Measurements from ENCODE around the gene PIP4K2A. TPM values are rescaled to one million over a fixed set of nuclear protein-coding genes. Genes with fewer than 3 reads are reported as not detected.
A peak's percentile ranks its signal among the peaks of the same experiment; 100 is the strongest.

PIP4K2A gene
- polyA plus RNA-seq, 4 donors = 4.5 to 11.3 (median 9.0) TPM

GRCh38 chr10:22677333-22677732 is 37.0 kb downstream of the PIP4K2A start:
- no peaks in the 10 kb centered on the region for H3K36me3 ChIP-seq (ENCODE audit: control insufficient read depth in 3 of 3, insufficient read depth in 2 of 3, low read depth in 1 of 3, low read length in 3 of 3)
- DNase-seq (no peak), FAIRE-seq (no peak)
- no peaks in the 10 kb centered on the region for H3K9me3 ChIP-seq (ENCODE audit: control insufficient read depth in 2 of 2, insufficient read depth in 1 of 2, low read depth in 1 of 2, low read length in 1 of 2)
- no peak overlapping the region for H3K27ac ChIP-seq (ENCODE audit: low read depth in 1 of 3, low read length in 2 of 3)
- H3K4me1 ChIP-seq (ENCODE audit: control insufficient read depth in 3 of 3, insufficient read depth in 2 of 3, low read depth in 1 of 3, low read length in 2 of 3) = peaks cover 0 to 6% (median 2%) of the 10 kb centered on the region in 3 donors
- WGBS, 3 donors = 86 to 93% (median 87%) methylated on average over 5 of the region's 5 CpGs
- H3K27me3 ChIP-seq (ENCODE audit: control insufficient read depth in 3 of 3, insufficient read depth in 3 of 3, low read length in 3 of 3) = no peaks in the 10 kb centered on the region
- H3K4me3 ChIP-seq (ENCODE audit: low read depth in 1 of 3, low read length in 3 of 3) = no peak overlapping the region

- DNase-seq (no peak), FAIRE-seq (no peak)
- Histone ChIP-seq H3K27me3 (ENCODE audit: control insufficient read depth in 3 of 3, insufficient read depth in 3 of 3, low read length in 3 of 3) (no peaks in the 10 kb centered on the region), H3K4me1 (ENCODE audit: control insufficient read depth in 3 of 3, insufficient read depth in 2 of 3, low read depth in 1 of 3, low read length in 2 of 3) (peaks cover 0 to 6% (median 2%) of the 10 kb centered on the region in 3 donors), H3K36me3 (ENCODE audit: control insufficient read depth in 3 of 3, insufficient read depth in 2 of 3, low read depth in 1 of 3, low read length in 3 of 3) (no peaks in the 10 kb centered on the region), H3K27ac (ENCODE audit: low read depth in 1 of 3, low read length in 2 of 3) (no peak overlapping the region), H3K4me3 (ENCODE audit: low read depth in 1 of 3, low read length in 3 of 3) (no peak overlapping the region), H3K9me3 (ENCODE audit: control insufficient read depth in 2 of 2, insufficient read depth in 1 of 2, low read depth in 1 of 2, low read length in 1 of 2) (no peaks in the 10 kb centered on the region)
- 89 to 100% (median 94%) methylated on average over 1 of the region's 1 CpG for WGBS, 3 donors
Measured at GRCh38 chr10:22676435-22676834, 37.9 kb downstream of the PIP4K2A start.

- DNase-seq = no peak
- 67 to 79% (median 77%) methylated on average over 3 of the region's 3 CpGs for whole genome bisulfite sequencing, 3 donors
- no peak overlapping the region for H3K27ac ChIP-seq (ENCODE audit: low read depth in 1 of 3, low read length in 2 of 3)
- FAIRE-seq = no peak
- H3K27me3 ChIP-seq (ENCODE audit: control insufficient read depth in 3 of 3, insufficient read depth in 3 of 3, low read length in 3 of 3) = no peaks in the 10 kb centered on the region
- H3K9me3 ChIP-seq (ENCODE audit: control insufficient read depth in 2 of 2, insufficient read depth in 1 of 2, low read depth in 1 of 2, low read length in 1 of 2) = no peaks in the 10 kb centered on the region
- H3K4me1 ChIP-seq (ENCODE audit: control insufficient read depth in 3 of 3, insufficient read depth in 2 of 3, low read depth in 1 of 3, low read length in 2 of 3) = peaks cover 0 to 9% (median 3%) of the 10 kb centered on the region in 3 donors
- H3K4me3 ChIP-seq (ENCODE audit: low read depth in 1 of 3, low read length in 3 of 3) = no peak overlapping the region
- H3K36me3 ChIP-seq (ENCODE audit: control insufficient read depth in 3 of 3, insufficient read depth in 2 of 3, low read depth in 1 of 3, low read length in 3 of 3) = no peaks in the 10 kb centered on the region
Measured at GRCh38 chr10:22674573-22674930, 39.8 kb downstream of the PIP4K2A start.

GRCh38 chr10:22673785-22674572 is 40.4 kb downstream of the PIP4K2A start:
- H3K4me1 ChIP-seq (ENCODE audit: control insufficient read depth in 3 of 3, insufficient read depth in 2 of 3, low read depth in 1 of 3, low read length in 2 of 3) = peaks cover 0 to 9% (median 5%) of the 10 kb centered on the region in 3 donors
- DNase-seq = no peak
- WGBS, 3 donors = 86 to 93% (median 90%) methylated on average over 2 of the region's 2 CpGs
- H3K36me3 ChIP-seq (ENCODE audit: control insufficient read depth in 3 of 3, insufficient read depth in 2 of 3, low read depth in 1 of 3, low read length in 3 of 3) = no peaks in the 10 kb centered on the region
- no peak for FAIRE-seq
- H3K27me3 ChIP-seq (ENCODE audit: control insufficient read depth in 3 of 3, insufficient read depth in 3 of 3, low read length in 3 of 3) = no peaks in the 10 kb centered on the region
- H3K27ac ChIP-seq (ENCODE audit: low read depth in 1 of 3, low read length in 2 of 3) = no peak overlapping the region
- H3K4me3 ChIP-seq (ENCODE audit: low read depth in 1 of 3, low read length in 3 of 3) = no peak overlapping the region
- no peaks in the 10 kb centered on the region for H3K9me3 ChIP-seq (ENCODE audit: control insufficient read depth in 2 of 2, insufficient read depth in 1 of 2, low read depth in 1 of 2, low read length in 1 of 2)

- H3K4me1 ChIP-seq (ENCODE audit: control insufficient read depth in 3 of 3, insufficient read depth in 2 of 3, low read depth in 1 of 3, low read length in 2 of 3) = peaks cover 0 to 9% (median 5%) of the 10 kb centered on the region in 3 donors
- FAIRE-seq (no peak), DNase-seq (no peak)
- H3K27ac ChIP-seq (ENCODE audit: low read depth in 1 of 3, low read length in 2 of 3) = no peak overlapping the region
- WGBS, 3 donors = 91 to 98% (median 98%) methylated on average over 1 of the region's 1 CpG
- no peaks in the 10 kb centered on the region for H3K27me3 ChIP-seq (ENCODE audit: control insufficient read depth in 3 of 3, insufficient read depth in 3 of 3, low read length in 3 of 3)
- no peak overlapping the region for H3K4me3 ChIP-seq (ENCODE audit: low read depth in 1 of 3, low read length in 3 of 3)
- no peaks in the 10 kb centered on the region for H3K9me3 ChIP-seq (ENCODE audit: control insufficient read depth in 2 of 2, insufficient read depth in 1 of 2, low read depth in 1 of 2, low read length in 1 of 2)
- H3K36me3 ChIP-seq (ENCODE audit: control insufficient read depth in 3 of 3, insufficient read depth in 2 of 3, low read depth in 1 of 3, low read length in 3 of 3) = no peaks in the 10 kb centered on the region
Measured at GRCh38 chr10:22673091-22673392, 41.3 kb downstream of the PIP4K2A start.

GRCh38 chr10:22672319-22673090 is 41.9 kb downstream of the PIP4K2A start:
- FAIRE-seq (no peak), DNase-seq (no peak)
- no peaks in the 10 kb centered on the region for H3K9me3 ChIP-seq (ENCODE audit: control insufficient read depth in 2 of 2, insufficient read depth in 1 of 2, low read depth in 1 of 2, low read length in 1 of 2)
- H3K27me3 ChIP-seq (ENCODE audit: control insufficient read depth in 3 of 3, insufficient read depth in 3 of 3, low read length in 3 of 3) = no peaks in the 10 kb centered on the region
- no peak overlapping the region for H3K4me3 ChIP-seq (ENCODE audit: low read depth in 1 of 3, low read length in 3 of 3)
- no peak overlapping the region for H3K27ac ChIP-seq (ENCODE audit: low read depth in 1 of 3, low read length in 2 of 3)
- peaks cover 0 to 9% (median 5%) of the 10 kb centered on the region in 3 donors for H3K4me1 ChIP-seq (ENCODE audit: control insufficient read depth in 3 of 3, insufficient read depth in 2 of 3, low read depth in 1 of 3, low read length in 2 of 3)
- 63 to 73% (median 63%) methylated on average over 7 of the region's 7 CpGs for WGBS, 3 donors
- H3K36me3 ChIP-seq (ENCODE audit: control insufficient read depth in 3 of 3, insufficient read depth in 2 of 3, low read depth in 1 of 3, low read length in 3 of 3) = no peaks in the 10 kb centered on the region

GRCh38 chr10:22670788-22671187 is 43.6 kb downstream of the PIP4K2A start:
- no peak overlapping the region for H3K4me3 ChIP-seq (ENCODE audit: low read depth in 1 of 3, low read length in 3 of 3)
- DNase-seq = no peak
- H3K36me3 ChIP-seq (ENCODE audit: control insufficient read depth in 3 of 3, insufficient read depth in 2 of 3, low read depth in 1 of 3, low read length in 3 of 3) = no peaks in the 10 kb centered on the region
- H3K27ac ChIP-seq (ENCODE audit: low read depth in 1 of 3, low read length in 2 of 3) = no peak overlapping the region
- FAIRE-seq = no peak
- H3K4me1 ChIP-seq (ENCODE audit: control insufficient read depth in 3 of 3, insufficient read depth in 2 of 3, low read depth in 1 of 3, low read length in 2 of 3) = peaks cover 3 to 10% (median 3%) of the 10 kb centered on the region in 3 donors
- no peaks in the 10 kb centered on the region for H3K9me3 ChIP-seq (ENCODE audit: control insufficient read depth in 2 of 2, insufficient read depth in 1 of 2, low read depth in 1 of 2, low read length in 1 of 2)
- WGBS, 3 donors = 84 to 96% (median 91%) methylated on average over 5 of the region's 5 CpGs
- no peaks in the 10 kb centered on the region for H3K27me3 ChIP-seq (ENCODE audit: control insufficient read depth in 3 of 3, insufficient read depth in 3 of 3, low read length in 3 of 3)

- Histone ChIP-seq H3K4me1 (ENCODE audit: control insufficient read depth in 3 of 3, insufficient read depth in 2 of 3, low read depth in 1 of 3, low read length in 2 of 3) (peaks cover 3 to 9% (median 3%) of the 10 kb centered on the region in 3 donors), H3K4me3 (ENCODE audit: low read depth in 1 of 3, low read length in 3 of 3) (no peak overlapping the region), H3K9me3 (ENCODE audit: control insufficient read depth in 2 of 2, insufficient read depth in 1 of 2, low read depth in 1 of 2, low read length in 1 of 2) (no peaks in the 10 kb centered on the region), H3K27ac (ENCODE audit: low read depth in 1 of 3, low read length in 2 of 3) (peak overlapping the region in 1 of 3 donors; percentile 20), H3K36me3 (ENCODE audit: control insufficient read depth in 3 of 3, insufficient read depth in 2 of 3, low read depth in 1 of 3, low read length in 3 of 3) (no peaks in the 10 kb centered on the region), H3K27me3 (ENCODE audit: control insufficient read depth in 3 of 3, insufficient read depth in 3 of 3, low read length in 3 of 3) (no peaks in the 10 kb centered on the region)
- DNase-seq (no peak), FAIRE-seq (no peak)
- 74 to 79% (median 75%) methylated on average over 13 of the region's 13 CpGs for WGBS, 3 donors
Measured at GRCh38 chr10:22669163-22669711, 45.1 kb downstream of the PIP4K2A start.

All from small intestine (tissue), 7 donors.